ENCODE data around the gene GAPT. TPM values are rescaled to one million over a fixed set of nuclear protein-coding genes. Genes with fewer than 3 reads are reported as not detected.

The GAPT gene
- total RNA-seq, 1 experiment from 2014 or later, result not detected

DNA sequence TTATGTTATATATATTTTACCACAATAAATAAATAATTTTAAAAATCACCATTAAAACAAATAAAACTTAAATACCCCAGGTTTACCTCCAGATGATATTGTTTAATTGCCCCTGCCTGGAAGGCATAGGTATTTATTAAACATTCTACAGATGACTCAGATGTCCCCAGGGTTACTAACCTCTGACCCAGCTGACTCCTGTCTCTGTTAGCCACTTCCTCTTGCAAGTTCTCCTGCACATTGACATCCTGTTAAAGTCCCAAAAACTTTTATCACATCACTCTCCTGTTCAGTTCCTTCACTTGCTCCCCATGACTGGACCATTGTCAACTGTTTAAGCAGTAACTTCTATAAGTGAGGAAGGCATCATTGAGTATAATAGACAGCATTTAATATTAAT, 54.7 kb downstream of the GAPT start:
- H3K4me1 ChIP-seq (replicated peaks), result no peaks in the 10 kb centered on the region
- no peaks in the 10 kb centered on the region for H3K36me3 ChIP-seq
- no peak overlapping the region for H3K4me3 ChIP-seq
- H3K9me3 ChIP-seq (replicated peaks), result no peaks in the 10 kb centered on the region; the same call in 1 of the 2 replicates
- no peaks in the 10 kb centered on the region for H3K27me3 ChIP-seq (replicated peaks)
- DNase-seq (ENCODE audit: low read depth in 1 of 2, low spot score in 2 of 2), result no peak
- H3K27ac ChIP-seq, result no peak overlapping the region

Other genes starting within 250 kb of the GAPT start
- 279 and 299 TPM in 2 replicates for gene PLK2, start 31.3 kb upstream of the GAPT start, total RNA-seq (2014; rRNA removed; shearing (Covaris generic))
- gene RAB3C, start 91.6 kb downstream of the GAPT start, total RNA-seq (2014; rRNA removed; shearing (Covaris generic)), result not detected in 2 replicates

All from SJSA1 (cell line).